HEK293 (cell line): Measurements from ENCODE around the gene TEAD1.
A peak's percentile ranks its signal among the peaks of the same experiment; 100 is the strongest.

Experiments
- HOXA7 ChIP-seq: sonication (generic); formaldehyde crosslinking; IDR thresholded peaks from 2 replicates; pipeline ENCODE4 v1.8.1; 2022; ENCODE audit warnings: missing genetic modification reagents, borderline replicate concordance
- HOXC10 ChIP-seq: sonication (generic); formaldehyde crosslinking; IDR thresholded peaks from 2 replicates; pipeline ENCODE4 v1.8.1; 2023; ENCODE audit warnings: mild to moderate bottlenecking, missing genetic modification reagents
- KLF1 ChIP-seq: fragments of 450-650 bp; formaldehyde crosslinking; IDR thresholded peaks from 2 replicates; pipeline ENCODE4 v1.5.1; 2016; ENCODE audit warnings: missing biosample characterization, missing genetic modification characterization
- KLF10 ChIP-seq: fragments of 450-650 bp; IDR thresholded peaks from 2 replicates; pipeline ENCODE4 v1.5.1; 2018; ENCODE audit warnings: missing biosample characterization, mild to moderate bottlenecking, missing genetic modification characterization
- OVOL3 ChIP-seq: fragments of 450-650 bp; formaldehyde crosslinking; IDR thresholded peaks from 2 replicates; pipeline ENCODE4 v1.5.1; 2016; ENCODE audit warnings: missing biosample characterization, missing genetic modification characterization
- ZBTB7A ChIP-seq: fragments of 450-650 bp; formaldehyde crosslinking; IDR thresholded peaks from 2 replicates; pipeline ENCODE4 v1.5.1; 2016; ENCODE audit warnings: low read depth, missing biosample characterization, missing genetic modification characterization
- ZBTB8A ChIP-seq: fragments of 450-650 bp; formaldehyde crosslinking; IDR thresholded peaks from 2 replicates; pipeline ENCODE4 v1.5.1; 2016; ENCODE audit warnings: missing biosample characterization, missing genetic modification characterization
- ZFP37 ChIP-seq: fragments of 450-650 bp; formaldehyde crosslinking; IDR thresholded peaks from 2 replicates; pipeline ENCODE4 v1.5.1; 2016; ENCODE audit warnings: missing biosample characterization, missing genetic modification characterization
- ZIC2 ChIP-seq: fragments of 450-650 bp; formaldehyde crosslinking; IDR thresholded peaks from 2 replicates; pipeline ENCODE4 v1.5.1; 2016; ENCODE audit warnings: missing biosample characterization, missing genetic modification characterization
- ZNF140 ChIP-seq: fragments of 450-650 bp; formaldehyde crosslinking; IDR thresholded peaks from 2 replicates; pipeline ENCODE4 v1.5.1; 2016; ENCODE audit warnings: missing biosample characterization, missing genetic modification characterization
- ZNF155 ChIP-seq: fragments of 450-650 bp; formaldehyde crosslinking; IDR thresholded peaks from 2 replicates; pipeline ENCODE4 v1.5.1; 2016; ENCODE audit warnings: missing biosample characterization, missing genetic modification characterization
- ZNF169 ChIP-seq: fragments of 450-650 bp; formaldehyde crosslinking; IDR thresholded peaks from 2 replicates; pipeline ENCODE4 v1.5.1; 2016; ENCODE audit warnings: missing biosample characterization, missing genetic modification characterization
- ZNF221 ChIP-seq: fragments of 450-650 bp; formaldehyde crosslinking; IDR thresholded peaks from 2 replicates; pipeline ENCODE4 v1.5.1; 2017; ENCODE audit warnings: missing biosample characterization, missing genetic modification characterization, borderline replicate concordance
- ZNF404 ChIP-seq: fragments of 450-650 bp; formaldehyde crosslinking; IDR thresholded peaks from 2 replicates; pipeline ENCODE4 v1.5.1; 2017; ENCODE audit warnings: missing biosample characterization, missing genetic modification characterization
- ZNF521 ChIP-seq: fragments of 450-650 bp; formaldehyde crosslinking; IDR thresholded peaks from 2 replicates; pipeline ENCODE4 v1.5.1; 2017; ENCODE audit warnings: missing biosample characterization, mild to moderate bottlenecking, missing genetic modification characterization
- ZNF544 ChIP-seq: fragments of 450-650 bp; formaldehyde crosslinking; IDR thresholded peaks from 2 replicates; pipeline ENCODE4 v1.5.0; 2017; ENCODE audit warnings: missing biosample characterization, missing genetic modification characterization
- ZNF548 ChIP-seq: fragments of 450-650 bp; formaldehyde crosslinking; IDR thresholded peaks from 2 replicates; pipeline ENCODE4 v1.5.1; 2016; ENCODE audit warnings: missing biosample characterization, missing genetic modification characterization
- ZNF624 ChIP-seq: fragments of 450-650 bp; formaldehyde crosslinking; IDR thresholded peaks from 2 replicates; pipeline ENCODE4 v1.5.1; 2017; ENCODE audit warnings: missing biosample characterization, missing genetic modification characterization
- ZNF654 ChIP-seq: fragments of 450-650 bp; formaldehyde crosslinking; IDR thresholded peaks from 2 replicates; pipeline ENCODE4 v1.5.1; 2016; ENCODE audit warnings: low read depth, missing biosample characterization, missing genetic modification characterization
- ZNF658 ChIP-seq: fragments of 450-650 bp; formaldehyde crosslinking; IDR thresholded peaks from 2 replicates; pipeline ENCODE4; 2016; ENCODE audit warnings: missing biosample characterization, missing genetic modification characterization
- ZNF707 ChIP-seq: fragments of 450-650 bp; formaldehyde crosslinking; IDR thresholded peaks from 2 replicates; pipeline ENCODE4 v1.5.1; 2016; ENCODE audit warnings: missing biosample characterization, missing genetic modification characterization
- ZNF792 ChIP-seq: fragments of 450-650 bp; formaldehyde crosslinking; IDR thresholded peaks from 2 replicates; pipeline ENCODE4 v1.5.1; 2016; ENCODE audit warnings: missing biosample characterization, missing genetic modification characterization
- TF ChIP-seq, protein P1 (sequence below): fragments of 450-650 bp; formaldehyde crosslinking; IDR thresholded peaks from 2 replicates; pipeline ENCODE4 v1.5.1; 2016; ENCODE audit warnings: missing biosample characterization, missing genetic modification characterization, borderline replicate concordance
- TF ChIP-seq, protein P2 (sequence below): fragments of 450-650 bp; formaldehyde crosslinking; IDR thresholded peaks from 2 replicates; pipeline ENCODE4 v1.5.1; 2017; ENCODE audit warnings: missing biosample characterization, missing genetic modification characterization
- TF ChIP-seq, protein P3 (sequence below): fragments of 450-650 bp; formaldehyde crosslinking; IDR thresholded peaks from 2 replicates; pipeline ENCODE4 v1.5.1; 2016; ENCODE audit warnings: missing biosample characterization, missing genetic modification characterization, borderline replicate concordance
- TF ChIP-seq, protein P4 (sequence below): fragments of 450-650 bp; IDR thresholded peaks from 2 replicates; pipeline ENCODE4 v1.5.1; 2018; ENCODE audit warnings: missing biosample characterization, missing genetic modification characterization
- TF ChIP-seq, protein P5 (sequence below): fragments of 450-650 bp; formaldehyde crosslinking; IDR thresholded peaks from 2 replicates; pipeline ENCODE4 v1.5.1; 2016; ENCODE audit warnings: missing biosample characterization, missing genetic modification characterization

The TEAD1 gene

DNA sequence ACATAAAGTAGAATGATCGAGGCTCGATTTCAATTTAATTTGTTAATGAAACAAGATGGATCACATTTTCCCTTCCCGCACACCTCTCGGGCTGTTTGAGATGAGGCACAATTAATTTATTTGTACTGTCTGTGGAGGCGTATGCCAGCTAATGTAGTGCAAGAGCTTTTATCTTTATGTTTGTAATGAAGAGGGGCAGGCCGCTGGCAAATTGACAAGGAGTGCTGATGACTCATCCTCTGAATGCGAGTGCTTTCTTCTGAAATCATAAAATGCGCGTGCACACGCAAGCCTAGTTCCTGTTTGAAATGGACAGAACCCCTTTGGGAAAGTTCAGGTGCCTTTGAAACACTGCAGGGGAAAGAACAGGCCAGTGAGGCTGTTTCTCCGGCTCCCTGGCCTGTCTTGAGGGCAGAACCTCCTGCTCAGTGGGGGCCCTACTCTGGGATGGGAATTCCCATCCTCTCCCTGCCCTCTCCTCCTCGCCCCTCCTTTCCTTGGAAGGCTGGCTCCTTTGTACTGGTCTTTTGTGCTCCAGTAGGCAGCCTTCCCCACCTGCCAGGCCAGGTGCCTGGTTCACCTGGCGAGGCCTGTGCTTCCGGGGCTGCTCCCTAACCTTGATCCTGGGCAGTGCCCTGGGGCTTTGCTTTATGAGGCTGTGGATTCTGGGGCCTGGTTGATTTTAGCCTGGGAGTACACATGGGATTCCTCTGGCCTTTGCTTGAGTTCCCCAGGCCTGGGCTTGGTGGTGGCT lies 50.3 kb downstream of the TEAD1 start (continued):
- TF ChIP-seq, protein P1, sequence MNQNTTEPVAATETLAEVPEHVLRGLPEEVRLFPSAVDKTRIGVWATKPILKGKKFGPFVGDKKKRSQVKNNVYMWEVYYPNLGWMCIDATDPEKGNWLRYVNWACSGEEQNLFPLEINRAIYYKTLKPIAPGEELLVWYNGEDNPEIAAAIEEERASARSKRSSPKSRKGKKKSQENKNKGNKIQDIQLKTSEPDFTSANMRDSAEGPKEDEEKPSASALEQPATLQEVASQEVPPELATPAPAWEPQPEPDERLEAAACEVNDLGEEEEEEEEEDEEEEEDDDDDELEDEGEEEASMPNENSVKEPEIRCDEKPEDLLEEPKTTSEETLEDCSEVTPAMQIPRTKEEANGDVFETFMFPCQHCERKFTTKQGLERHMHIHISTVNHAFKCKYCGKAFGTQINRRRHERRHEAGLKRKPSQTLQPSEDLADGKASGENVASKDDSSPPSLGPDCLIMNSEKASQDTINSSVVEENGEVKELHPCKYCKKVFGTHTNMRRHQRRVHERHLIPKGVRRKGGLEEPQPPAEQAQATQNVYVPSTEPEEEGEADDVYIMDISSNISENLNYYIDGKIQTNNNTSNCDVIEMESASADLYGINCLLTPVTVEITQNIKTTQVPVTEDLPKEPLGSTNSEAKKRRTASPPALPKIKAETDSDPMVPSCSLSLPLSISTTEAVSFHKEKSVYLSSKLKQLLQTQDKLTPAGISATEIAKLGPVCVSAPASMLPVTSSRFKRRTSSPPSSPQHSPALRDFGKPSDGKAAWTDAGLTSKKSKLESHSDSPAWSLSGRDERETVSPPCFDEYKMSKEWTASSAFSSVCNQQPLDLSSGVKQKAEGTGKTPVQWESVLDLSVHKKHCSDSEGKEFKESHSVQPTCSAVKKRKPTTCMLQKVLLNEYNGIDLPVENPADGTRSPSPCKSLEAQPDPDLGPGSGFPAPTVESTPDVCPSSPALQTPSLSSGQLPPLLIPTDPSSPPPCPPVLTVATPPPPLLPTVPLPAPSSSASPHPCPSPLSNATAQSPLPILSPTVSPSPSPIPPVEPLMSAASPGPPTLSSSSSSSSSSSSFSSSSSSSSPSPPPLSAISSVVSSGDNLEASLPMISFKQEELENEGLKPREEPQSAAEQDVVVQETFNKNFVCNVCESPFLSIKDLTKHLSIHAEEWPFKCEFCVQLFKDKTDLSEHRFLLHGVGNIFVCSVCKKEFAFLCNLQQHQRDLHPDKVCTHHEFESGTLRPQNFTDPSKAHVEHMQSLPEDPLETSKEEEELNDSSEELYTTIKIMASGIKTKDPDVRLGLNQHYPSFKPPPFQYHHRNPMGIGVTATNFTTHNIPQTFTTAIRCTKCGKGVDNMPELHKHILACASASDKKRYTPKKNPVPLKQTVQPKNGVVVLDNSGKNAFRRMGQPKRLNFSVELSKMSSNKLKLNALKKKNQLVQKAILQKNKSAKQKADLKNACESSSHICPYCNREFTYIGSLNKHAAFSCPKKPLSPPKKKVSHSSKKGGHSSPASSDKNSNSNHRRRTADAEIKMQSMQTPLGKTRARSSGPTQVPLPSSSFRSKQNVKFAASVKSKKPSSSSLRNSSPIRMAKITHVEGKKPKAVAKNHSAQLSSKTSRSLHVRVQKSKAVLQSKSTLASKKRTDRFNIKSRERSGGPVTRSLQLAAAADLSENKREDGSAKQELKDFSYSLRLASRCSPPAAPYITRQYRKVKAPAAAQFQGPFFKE (tag by site-specific recombination) = no peak
- TF ChIP-seq ZNF792 (tag by site-specific recombination) (no peak), ZBTB7A (tag by site-specific recombination) (no peak), ZNF404 (no peak), ZIC2 (no peak), ZNF707 (tag by site-specific recombination) (no peak), ZNF548 (tag by site-specific recombination) (no peak), KLF10 (tag by site-specific recombination) (peak; percentile 72), ZNF521 (tag by site-specific recombination) (no peak), HOXC10 (no peak), ZNF221 (tag by site-specific recombination) (no peak), ZNF169 (tag by site-specific recombination) (no peak), KLF1 (tag by site-specific recombination) (no peak; the same call in 1 of the 2 replicates), ZFP37 (tag by site-specific recombination) (no peak), ZNF544 (no peak), ZBTB8A (tag by site-specific recombination) (0 out of 2 replicates have a peak, but pooled peaks have one; percentile 30), OVOL3 (tag by site-specific recombination) (no peak), ZNF140 (tag by site-specific recombination) (no peak), HOXA7 (no peak), ZNF654 (tag by site-specific recombination) (no peak), ZNF155 (tag by site-specific recombination) (no peak), ZNF624 (no peak), ZNF658 (tag by site-specific recombination) (no peak)
- TF ChIP-seq, protein P2, sequence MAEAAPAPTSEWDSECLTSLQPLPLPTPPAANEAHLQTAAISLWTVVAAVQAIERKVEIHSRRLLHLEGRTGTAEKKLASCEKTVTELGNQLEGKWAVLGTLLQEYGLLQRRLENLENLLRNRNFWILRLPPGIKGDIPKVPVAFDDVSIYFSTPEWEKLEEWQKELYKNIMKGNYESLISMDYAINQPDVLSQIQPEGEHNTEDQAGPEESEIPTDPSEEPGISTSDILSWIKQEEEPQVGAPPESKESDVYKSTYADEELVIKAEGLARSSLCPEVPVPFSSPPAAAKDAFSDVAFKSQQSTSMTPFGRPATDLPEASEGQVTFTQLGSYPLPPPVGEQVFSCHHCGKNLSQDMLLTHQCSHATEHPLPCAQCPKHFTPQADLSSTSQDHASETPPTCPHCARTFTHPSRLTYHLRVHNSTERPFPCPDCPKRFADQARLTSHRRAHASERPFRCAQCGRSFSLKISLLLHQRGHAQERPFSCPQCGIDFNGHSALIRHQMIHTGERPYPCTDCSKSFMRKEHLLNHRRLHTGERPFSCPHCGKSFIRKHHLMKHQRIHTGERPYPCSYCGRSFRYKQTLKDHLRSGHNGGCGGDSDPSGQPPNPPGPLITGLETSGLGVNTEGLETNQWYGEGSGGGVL (tag by site-specific recombination) = no peak
- TF ChIP-seq, protein P3, sequence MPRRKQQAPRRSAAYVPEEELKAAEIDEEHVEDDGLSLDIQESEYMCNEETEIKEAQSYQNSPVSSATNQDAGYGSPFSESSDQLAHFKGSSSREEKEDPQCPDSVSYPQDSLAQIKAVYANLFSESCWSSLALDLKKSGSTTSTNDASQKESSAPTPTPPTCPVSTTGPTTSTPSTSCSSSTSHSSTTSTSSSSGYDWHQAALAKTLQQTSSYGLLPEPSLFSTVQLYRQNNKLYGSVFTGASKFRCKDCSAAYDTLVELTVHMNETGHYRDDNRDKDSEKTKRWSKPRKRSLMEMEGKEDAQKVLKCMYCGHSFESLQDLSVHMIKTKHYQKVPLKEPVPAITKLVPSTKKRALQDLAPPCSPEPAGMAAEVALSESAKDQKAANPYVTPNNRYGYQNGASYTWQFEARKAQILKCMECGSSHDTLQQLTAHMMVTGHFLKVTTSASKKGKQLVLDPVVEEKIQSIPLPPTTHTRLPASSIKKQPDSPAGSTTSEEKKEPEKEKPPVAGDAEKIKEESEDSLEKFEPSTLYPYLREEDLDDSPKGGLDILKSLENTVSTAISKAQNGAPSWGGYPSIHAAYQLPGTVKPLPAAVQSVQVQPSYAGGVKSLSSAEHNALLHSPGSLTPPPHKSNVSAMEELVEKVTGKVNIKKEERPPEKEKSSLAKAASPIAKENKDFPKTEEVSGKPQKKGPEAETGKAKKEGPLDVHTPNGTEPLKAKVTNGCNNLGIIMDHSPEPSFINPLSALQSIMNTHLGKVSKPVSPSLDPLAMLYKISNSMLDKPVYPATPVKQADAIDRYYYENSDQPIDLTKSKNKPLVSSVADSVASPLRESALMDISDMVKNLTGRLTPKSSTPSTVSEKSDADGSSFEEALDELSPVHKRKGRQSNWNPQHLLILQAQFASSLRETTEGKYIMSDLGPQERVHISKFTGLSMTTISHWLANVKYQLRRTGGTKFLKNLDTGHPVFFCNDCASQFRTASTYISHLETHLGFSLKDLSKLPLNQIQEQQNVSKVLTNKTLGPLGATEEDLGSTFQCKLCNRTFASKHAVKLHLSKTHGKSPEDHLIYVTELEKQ (tag by site-specific recombination) = peak; percentile 73; the same call in 1 of the 2 replicates
- TF ChIP-seq, protein P4, sequence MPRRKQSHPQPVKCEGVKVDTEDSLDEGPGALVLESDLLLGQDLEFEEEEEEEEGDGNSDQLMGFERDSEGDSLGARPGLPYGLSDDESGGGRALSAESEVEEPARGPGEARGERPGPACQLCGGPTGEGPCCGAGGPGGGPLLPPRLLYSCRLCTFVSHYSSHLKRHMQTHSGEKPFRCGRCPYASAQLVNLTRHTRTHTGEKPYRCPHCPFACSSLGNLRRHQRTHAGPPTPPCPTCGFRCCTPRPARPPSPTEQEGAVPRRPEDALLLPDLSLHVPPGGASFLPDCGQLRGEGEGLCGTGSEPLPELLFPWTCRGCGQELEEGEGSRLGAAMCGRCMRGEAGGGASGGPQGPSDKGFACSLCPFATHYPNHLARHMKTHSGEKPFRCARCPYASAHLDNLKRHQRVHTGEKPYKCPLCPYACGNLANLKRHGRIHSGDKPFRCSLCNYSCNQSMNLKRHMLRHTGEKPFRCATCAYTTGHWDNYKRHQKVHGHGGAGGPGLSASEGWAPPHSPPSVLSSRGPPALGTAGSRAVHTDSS = no peak
- TF ChIP-seq, protein P5, sequence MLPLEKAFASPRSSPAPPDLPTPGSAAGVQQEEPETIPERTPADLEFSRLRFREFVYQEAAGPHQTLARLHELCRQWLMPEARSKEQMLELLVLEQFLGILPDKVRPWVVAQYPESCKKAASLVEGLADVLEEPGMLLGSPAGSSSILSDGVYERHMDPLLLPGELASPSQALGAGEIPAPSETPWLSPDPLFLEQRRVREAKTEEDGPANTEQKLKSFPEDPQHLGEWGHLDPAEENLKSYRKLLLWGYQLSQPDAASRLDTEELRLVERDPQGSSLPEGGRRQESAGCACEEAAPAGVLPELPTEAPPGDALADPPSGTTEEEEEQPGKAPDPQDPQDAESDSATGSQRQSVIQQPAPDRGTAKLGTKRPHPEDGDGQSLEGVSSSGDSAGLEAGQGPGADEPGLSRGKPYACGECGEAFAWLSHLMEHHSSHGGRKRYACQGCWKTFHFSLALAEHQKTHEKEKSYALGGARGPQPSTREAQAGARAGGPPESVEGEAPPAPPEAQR (tag by site-specific recombination) = no peak
